Lung (tissue), 16 donors: ENCODE measurements around the gene SI. TPM values are rescaled to one million over a fixed set of nuclear protein-coding genes. Genes with fewer than 3 reads are reported as not detected.

Experiments used
- ATAC-seq: fragments of 200-7000 bp; cut with Tn5 transposase; one replicate; pipeline ENCODE4 v1.9.1; 2020; ENCODE audit warnings: moderate number of reproducible peaks; ENCODE audit not compliant: insufficient read depth, low FRiP score
- DNase-seq, 3 donors: peaks; one replicate each; pipeline ENCODE4 v3.0.0-alpha.2; 2013 to 2017
- H3K27ac ChIP-seq, 2 donors: one replicate each; pipeline ENCODE4 v1.5.1; 2013; ENCODE audit warnings: mild to moderate bottlenecking in 2 of 2, moderate library complexity in 2 of 2, control low read depth in 1 of 2, inconsistent platforms in 1 of 2, low read depth in 1 of 2, low read length in 1 of 2
- H3K27me3 ChIP-seq, 3 donors: one replicate each; pipeline ENCODE4 v1.5.1; 2013; ENCODE audit warnings: low read length in 2 of 3; ENCODE audit not compliant: control insufficient read depth in 3 of 3, insufficient read depth in 3 of 3
- H3K36me3 ChIP-seq, 4 donors: one replicate each; pipeline ENCODE4 v1.5.1; 2013; ENCODE audit warnings: low read length in 4 of 4, mild to moderate bottlenecking in 1 of 4, moderate library complexity in 1 of 4; ENCODE audit not compliant: control insufficient read depth in 4 of 4, insufficient read depth in 4 of 4
- H3K4me1 ChIP-seq, 5 donors: one replicate each; pipeline ENCODE4 v1.5.1; 2013; ENCODE audit warnings: low read length in 5 of 5, mild to moderate bottlenecking in 2 of 5, moderate library complexity in 1 of 5; ENCODE audit not compliant: control insufficient read depth in 5 of 5, insufficient read depth in 5 of 5
- H3K4me3 ChIP-seq: one replicate; pipeline ENCODE4 v1.5.1; 2013; ENCODE audit warnings: mild to moderate bottlenecking, control low read depth, moderate library complexity
- H3K9ac ChIP-seq, 2 donors: one replicate each; pipeline ENCODE4 v1.5.1; 2013; ENCODE audit warnings: low read length in 2 of 2, control low read depth in 1 of 2; ENCODE audit not compliant: insufficient read depth in 1 of 2
- H3K9me3 ChIP-seq, 4 donors: one replicate each; pipeline ENCODE4 v1.5.1; 2013; ENCODE audit warnings: low read length in 3 of 4, mild to moderate bottlenecking in 1 of 4, moderate library complexity in 1 of 4; ENCODE audit not compliant: control insufficient read depth in 4 of 4, insufficient read depth in 3 of 4
- CTCF ChIP-seq: IDR thresholded peaks from 2 replicates; pipeline ENCODE4 v1.5.1; 2012; ENCODE audit warnings: mild to moderate bottlenecking; ENCODE audit errors: control extremely low read depth, extremely low read depth
- WGBS, 2 donors: extraction: QIAGEN DNeasy Blood & Tissue Kit; methylation state at CpG; one replicate each; pipeline ENCODE4 v1.1.7; 2013; 5-methylcytosine and 5-hydroxymethylcytosine counted together
- long read RNA-seq, 5 donors: transcript quantifications; one replicate each; lab custom pipeline, GENCODE V29; 2026
- polyA plus RNA-seq, 2 donors: library from polyadenylated mRNA; stranded (reverse); fragments of 200-250 nt; gene quantifications; one replicate each; pipeline ENCODE4 v1.2.1, GENCODE V29; 2013
- total RNA-seq, 2 donors: library from RNA; depleted of rRNA in 1 of 2; stranded (reverse); fragments of >200 nt in 1 of 2; gene quantifications; one replicate each; pipeline ENCODE4 v1.2.1, GENCODE V29; 2014 to 2021
- donor health status: control.
- donor health status: control.
- donor health status: Bipolar disorder and iron deficiency.
- donor health status: healthy.
- donor health status: DM: yes; HTN: yes; CAD: no.

The SI gene
- total RNA-seq (not detected), polyA plus RNA-seq (under 1 TPM in 1 of 2 donors, not detected in 1; 0.02 TPM)
- long read RNA-seq, donor 1, result 0 reads
- long read RNA-seq, donor 2, result 0 reads
- long read RNA-seq, donor 3, result 0 reads
- long read RNA-seq, donor 4, result 0 reads
- long read RNA-seq, donor 5, result 0 reads

GRCh38 chr3:165078293-165078692 is at the start of gene SI:
Gene SI, minus strand, starts transcription at chr3:165078496. Its CDS starts 2,484 bp downstream, at chr3:165076012.
- Histone ChIP-seq H3K9me3 (no peaks in the 10 kb centered on the region), H3K4me3 (no peak within 1 kb of the TSS), H3K27me3 (no peaks in the 10 kb centered on the region), H3K27ac (no peak within 1 kb of the TSS), H3K4me1 (no peaks in the 10 kb centered on the region), H3K9ac (no peak within 1 kb of the TSS), H3K36me3 (no peaks in the 10 kb centered on the region)
- ATAC-seq (no peak), DNase-seq (no peak)
- TF ChIP-seq CTCF, result no peak

GRCh38 chr3:165125836-165126235 is 47.5 kb upstream of the SI start:
- no peak for DNase-seq
- ATAC-seq, result no peak
- Histone ChIP-seq H3K4me3 (no peak overlapping the region), H3K9me3 (peaks cover 0 to 5% (median 0%) of the 10 kb centered on the region in 4 donors), H3K27ac (no peak overlapping the region), H3K36me3 (no peaks in the 10 kb centered on the region), H3K27me3 (no peaks in the 10 kb centered on the region), H3K4me1 (no peaks in the 10 kb centered on the region), H3K9ac (no peak overlapping the region)
- TF ChIP-seq CTCF, result no peak

- Histone ChIP-seq H3K4me1 (no peaks in the 10 kb centered on the region), H3K27me3 (no peaks in the 10 kb centered on the region), H3K9ac (no peak overlapping the region), H3K36me3 (no peaks in the 10 kb centered on the region), H3K27ac (no peak overlapping the region), H3K4me3 (no peak overlapping the region), H3K9me3 (no peaks in the 10 kb centered on the region)
- DNase-seq, result no peak
- no peak for TF ChIP-seq CTCF
- ATAC-seq, result no peak
- WGBS, 2 donors, result 52 to 69% methylated on average over 1 of the region's 1 CpG
Measured at GRCh38 chr3:165111401-165111800, 33.1 kb upstream of the SI start.

- H3K9ac ChIP-seq, result no peak overlapping the region
- no peaks in the 10 kb centered on the region for H3K36me3 ChIP-seq
- TF ChIP-seq CTCF, result no peak
- H3K27me3 ChIP-seq, result no peaks in the 10 kb centered on the region
- no peak overlapping the region for H3K27ac ChIP-seq
- no peak overlapping the region for H3K4me3 ChIP-seq
- 69 to 91% methylated on average over 1 of the region's 1 CpG for WGBS, 2 donors
- ATAC-seq (no peak), DNase-seq (no peak)
- H3K4me1 ChIP-seq, result no peaks in the 10 kb centered on the region
- H3K9me3 ChIP-seq, result peaks cover 0 to 2% (median 0%) of the 10 kb centered on the region in 4 donors
Measured at GRCh38 chr3:165103616-165104015, 25.3 kb upstream of the SI start.
